GM18861 (cell line): ENCODE measurements around the gene ACTR5.

Experiments used
- ATAC-seq: cut with Tn5 transposase; IDR thresholded peaks from one replicate; pipeline ENCODE4 v1.9.1; 2021; ENCODE audit not compliant: unreplicated experiment

Gene ACTR5

GRCh38 chr20:38728911-38729642, 19.2 kb upstream of the ACTR5 start:
- ATAC-seq = no peak

- no peak for ATAC-seq
These were observed 18.5 kb upstream of the ACTR5 start for GRCh38 chr20:38729767-38730166.

GRCh38 chr20:38730167-38730988, 17.9 kb upstream of the ACTR5 start:
- ATAC-seq = no peak

- no peak for ATAC-seq
These were observed 17.1 kb upstream of the ACTR5 start for GRCh38 chr20:38730989-38731737.

GRCh38 chr20:38731738-38732113, 16.5 kb upstream of the ACTR5 start:
- no peak for ATAC-seq

- ATAC-seq = no peak
These were observed 15.3 kb upstream of the ACTR5 start for GRCh38 chr20:38732981-38733380.

- ATAC-seq = no peak
These were observed 13.1 kb upstream of the ACTR5 start for GRCh38 chr20:38735172-38735571.

- no peak for ATAC-seq
These were observed 10.4 kb upstream of the ACTR5 start for GRCh38 chr20:38737887-38738286.

GRCh38 chr20:38745757-38746156, 2.5 kb upstream of the ACTR5 start:
- ATAC-seq = no peak

GRCh38 chr20:38747495-38748096, 664 bp upstream of the ACTR5 start:
- ATAC-seq = no peak

GRCh38 chr20:38748861-38749149, 545 bp downstream of the ACTR5 start:
- ATAC-seq = no peak

GRCh38 chr20:38751360-38751976, 3.2 kb downstream of the ACTR5 start:
- ATAC-seq = no peak

- ATAC-seq = no peak
These were observed 3.8 kb downstream of the ACTR5 start for GRCh38 chr20:38752029-38752428.

- ATAC-seq = no peak
These were observed 6.7 kb downstream of the ACTR5 start for GRCh38 chr20:38754924-38755323.

- ATAC-seq = no peak
These were observed 7.2 kb downstream of the ACTR5 start for GRCh38 chr20:38755324-38755910.

- ATAC-seq = no peak
These were observed 9.0 kb downstream of the ACTR5 start for GRCh38 chr20:38757145-38757775.

- ATAC-seq = no peak
These were observed 10.8 kb downstream of the ACTR5 start for GRCh38 chr20:38759106-38759505.

GRCh38 chr20:38760978-38761377, 12.7 kb downstream of the ACTR5 start:
- ATAC-seq = no peak

- ATAC-seq = no peak
These were observed 13.9 kb downstream of the ACTR5 start for GRCh38 chr20:38762174-38762573.

- no peak for ATAC-seq
These were observed 15.4 kb downstream of the ACTR5 start for GRCh38 chr20:38763616-38764015.
